Gastroesophageal sphincter (tissue), 3 donors: ENCODE data around the gene FFAR3.

Experiments
- EP300 ChIP-seq: sonication (generic); formaldehyde crosslinking; IDR thresholded peaks from one replicate; pipeline ENCODE4 v1.6.1; 2017; ENCODE audit warnings: antibody characterized with exemption, mild to moderate bottlenecking
- TF ChIP-seq, protein P1 (sequence below), 4 experiments: fragments of 200-600 bp in 2 of 4; fragments of 450-650 bp in 2 of 4; sonication (generic) in 1 of 4; IDR thresholded peaks; one replicate each; pipeline ENCODE4 v1.5.1; 2017 to 2019; ENCODE audit warnings: antibody characterized with exemption in 4 of 4, mild to moderate bottlenecking in 2 of 4, moderate library complexity in 2 of 4

DNA sequence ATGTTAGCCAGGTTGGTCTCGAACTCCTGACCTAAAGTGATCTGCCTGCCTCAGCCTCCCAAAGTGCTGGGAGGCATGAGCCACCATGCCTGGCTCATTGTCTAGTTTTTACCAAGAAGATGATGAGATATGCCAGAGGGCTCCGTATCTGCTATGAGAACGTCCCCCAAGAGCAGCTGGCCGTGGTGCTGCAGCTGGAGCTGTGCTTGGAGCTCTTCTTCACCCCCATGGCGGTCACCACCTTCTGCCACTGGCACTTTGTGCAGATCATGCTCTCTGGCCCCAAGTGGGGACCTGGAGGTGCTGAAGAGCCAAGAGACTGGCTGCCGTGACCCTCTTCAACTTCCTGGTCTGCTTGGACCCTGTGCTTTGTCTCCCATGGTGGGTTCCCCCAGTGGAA lies 49.4 kb downstream of the FFAR3 start:
- TF ChIP-seq, protein P1, sequence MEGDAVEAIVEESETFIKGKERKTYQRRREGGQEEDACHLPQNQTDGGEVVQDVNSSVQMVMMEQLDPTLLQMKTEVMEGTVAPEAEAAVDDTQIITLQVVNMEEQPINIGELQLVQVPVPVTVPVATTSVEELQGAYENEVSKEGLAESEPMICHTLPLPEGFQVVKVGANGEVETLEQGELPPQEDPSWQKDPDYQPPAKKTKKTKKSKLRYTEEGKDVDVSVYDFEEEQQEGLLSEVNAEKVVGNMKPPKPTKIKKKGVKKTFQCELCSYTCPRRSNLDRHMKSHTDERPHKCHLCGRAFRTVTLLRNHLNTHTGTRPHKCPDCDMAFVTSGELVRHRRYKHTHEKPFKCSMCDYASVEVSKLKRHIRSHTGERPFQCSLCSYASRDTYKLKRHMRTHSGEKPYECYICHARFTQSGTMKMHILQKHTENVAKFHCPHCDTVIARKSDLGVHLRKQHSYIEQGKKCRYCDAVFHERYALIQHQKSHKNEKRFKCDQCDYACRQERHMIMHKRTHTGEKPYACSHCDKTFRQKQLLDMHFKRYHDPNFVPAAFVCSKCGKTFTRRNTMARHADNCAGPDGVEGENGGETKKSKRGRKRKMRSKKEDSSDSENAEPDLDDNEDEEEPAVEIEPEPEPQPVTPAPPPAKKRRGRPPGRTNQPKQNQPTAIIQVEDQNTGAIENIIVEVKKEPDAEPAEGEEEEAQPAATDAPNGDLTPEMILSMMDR (IDR thresholded peaks at IDR 0.05), result no peak
- TF ChIP-seq EP300, result no peak
